T-helper 17 cell (primary cell): ENCODE results near the gene ADCY5. TPM values are rescaled to one million over a fixed set of nuclear protein-coding genes. Genes with fewer than 3 reads are reported as not detected.

Experiments used
- ATAC-seq: fragments of 150-1000 bp; cut with Tn5 transposase; 2 replicates; pipeline ENCODE4 v1.10.0; 2021; ENCODE audit warnings: mild to moderate bottlenecking, moderate library complexity
- DNase-seq, 3 donors: peaks; one replicate each; pipeline versions ENCODE4 v3.0.0 to v3.0.0-alpha.2; 2020 to 2021
- H3K9me3 ChIP-seq: one replicate; pipeline ENCODE4 v1.7.0; 2013; ENCODE audit warnings: low read length, mild to moderate bottlenecking; ENCODE audit not compliant: control insufficient read depth, poor library complexity, severe bottlenecking
- H3K27ac Mint-ChIP-seq: one replicate; pipeline ENCODE4 v1.8.0; 2022; ENCODE audit warnings: mild to moderate bottlenecking, moderate library complexity, mixed read lengths
- H3K27me3 Mint-ChIP-seq: one replicate; pipeline ENCODE4 v1.8.0; 2022; ENCODE audit warnings: mixed read lengths
- H3K36me3 Mint-ChIP-seq: one replicate; pipeline ENCODE4 v1.8.0; 2022; ENCODE audit warnings: low read depth, mixed read lengths
- H3K4me1 Mint-ChIP-seq: one replicate; pipeline ENCODE4 v1.8.0; 2022; ENCODE audit warnings: mild to moderate bottlenecking, mixed read lengths
- H3K4me3 Mint-ChIP-seq: one replicate; pipeline ENCODE4 v1.8.0; 2022; ENCODE audit warnings: mild to moderate bottlenecking, moderate library complexity, mixed read lengths
- total RNA-seq, 4 donors: library from RNA in 2 of 4; stranded (reverse) in 2 of 4; gene quantifications; one replicate each; pipeline ENCODE4 v1.2.3 and lab custom pipeline; 2022 to 2026

ADCY5 gene
- total RNA-seq, 2 donors from 2014 or later: not detected

DNA sequence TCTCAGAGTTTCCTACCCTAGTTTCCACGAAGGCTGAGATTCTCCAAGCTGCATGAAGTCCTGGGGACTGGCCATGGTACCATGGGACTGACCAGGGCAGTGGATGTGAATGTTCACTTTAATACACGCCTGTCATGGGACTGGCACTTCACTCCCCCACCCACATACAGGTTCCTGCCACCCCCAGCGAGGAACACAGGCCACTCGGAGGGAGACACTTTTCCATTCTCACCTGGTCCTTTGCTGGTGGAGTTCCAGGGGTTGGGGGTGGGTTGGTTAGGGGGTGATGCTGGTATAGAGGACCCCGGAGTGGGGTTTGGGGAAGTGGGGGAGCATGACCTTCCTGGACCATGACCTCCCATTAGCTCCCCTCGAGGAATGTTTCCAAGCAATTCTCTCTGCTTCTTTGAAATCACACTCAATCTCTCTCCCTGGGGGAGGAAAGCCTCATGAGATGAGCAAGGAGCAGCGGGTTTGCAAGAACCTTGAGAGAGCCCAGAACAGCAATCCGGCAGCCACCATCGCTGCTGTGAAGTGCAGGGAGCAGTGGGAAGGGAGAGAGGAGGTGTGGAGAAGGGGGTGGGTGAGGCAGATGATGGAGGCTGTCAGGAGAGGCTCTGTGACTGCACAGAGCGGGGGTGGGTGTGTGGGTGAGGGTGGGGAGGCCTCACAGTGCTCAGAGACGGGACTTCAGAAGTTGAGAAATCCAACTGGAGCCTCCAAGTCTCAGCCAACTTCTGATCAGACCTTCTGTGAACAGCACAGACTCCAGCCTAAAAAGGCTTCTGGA is 69.7 kb downstream of the ADCY5 start:
- Mint-ChIP-seq H3K27ac (no peak overlapping the region), H3K4me1 (peaks cover 5% of the 10 kb centered on the region), H3K36me3 (peaks cover 2% of the 10 kb centered on the region), H3K27me3 (peaks cover 22% of the 10 kb centered on the region), H3K4me3 (no peak overlapping the region)
- no peaks in the 10 kb centered on the region for H3K9me3 ChIP-seq
- ATAC-seq: no peak
- no peak for DNase-seq

DNA sequence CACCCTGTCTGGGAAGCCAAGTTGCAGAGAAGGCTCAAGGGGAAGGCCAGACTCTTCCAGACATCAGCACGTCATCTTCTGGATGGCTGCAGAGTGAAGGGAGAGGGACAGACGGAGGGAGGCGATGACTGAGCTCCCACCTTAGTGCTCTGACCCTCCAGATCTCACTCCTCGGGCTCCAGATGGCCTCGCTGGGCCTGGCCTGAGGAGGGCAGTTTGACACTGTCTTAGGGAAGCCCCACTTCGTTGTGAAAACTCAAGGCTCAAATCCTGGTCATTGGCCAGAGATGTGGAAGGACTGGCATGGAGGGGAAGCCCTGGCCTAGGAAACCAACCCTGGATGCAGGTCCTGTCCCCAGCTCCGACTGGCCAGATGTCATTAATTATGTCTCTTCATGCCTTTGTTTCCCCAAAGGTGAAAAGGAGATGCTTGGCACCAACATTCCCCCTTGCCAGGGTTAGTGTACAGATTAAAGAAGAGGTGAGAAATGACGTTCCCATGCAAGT is 70.4 kb downstream of the ADCY5 start:
- peaks cover 15% of the 10 kb centered on the region for H3K27me3 Mint-ChIP-seq

DNA sequence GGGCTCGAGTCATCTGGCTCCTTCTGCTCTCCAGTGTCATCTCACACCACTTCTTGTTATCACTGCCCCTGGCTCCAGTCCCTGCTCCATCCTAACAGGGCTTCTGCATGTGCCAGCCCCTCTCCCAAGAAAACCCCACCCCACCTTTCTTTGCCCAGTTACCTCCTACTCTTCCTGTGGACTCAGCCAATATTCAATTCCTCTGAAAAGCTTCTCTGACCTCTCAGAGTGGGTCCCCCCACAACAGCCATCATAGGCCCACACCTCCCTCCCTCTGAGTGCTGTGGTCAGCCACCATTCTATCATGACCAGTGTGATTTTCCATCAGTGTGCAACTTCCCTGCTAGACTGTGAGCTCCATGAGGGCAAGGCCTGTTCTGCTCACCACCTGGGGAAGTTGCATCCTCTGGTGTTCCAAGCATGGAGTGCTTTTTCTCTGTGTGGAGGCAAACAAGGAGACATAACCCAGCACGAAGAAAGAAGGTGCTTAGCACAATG is 71.6 kb downstream of the ADCY5 start:
- no peaks in the 10 kb centered on the region for H3K36me3 Mint-ChIP-seq
- H3K27ac Mint-ChIP-seq: no peak overlapping the region
- no peaks in the 10 kb centered on the region for H3K9me3 ChIP-seq
- H3K4me3 Mint-ChIP-seq: no peak overlapping the region
- ATAC-seq: no peak
- peaks cover 2% of the 10 kb centered on the region for H3K4me1 Mint-ChIP-seq
- DNase-seq: no peak
- peaks cover 12% of the 10 kb centered on the region for H3K27me3 Mint-ChIP-seq

More for the DNA sequence above, 70.4 kb downstream of the ADCY5 start:
- Mint-ChIP-seq H3K36me3 (no peaks in the 10 kb centered on the region), H3K4me3 (no peak overlapping the region), H3K27ac (no peak overlapping the region), H3K4me1 (peaks cover 2% of the 10 kb centered on the region)
- no peaks in the 10 kb centered on the region for H3K9me3 ChIP-seq
- no peak for DNase-seq
- no peak for ATAC-seq

DNA sequence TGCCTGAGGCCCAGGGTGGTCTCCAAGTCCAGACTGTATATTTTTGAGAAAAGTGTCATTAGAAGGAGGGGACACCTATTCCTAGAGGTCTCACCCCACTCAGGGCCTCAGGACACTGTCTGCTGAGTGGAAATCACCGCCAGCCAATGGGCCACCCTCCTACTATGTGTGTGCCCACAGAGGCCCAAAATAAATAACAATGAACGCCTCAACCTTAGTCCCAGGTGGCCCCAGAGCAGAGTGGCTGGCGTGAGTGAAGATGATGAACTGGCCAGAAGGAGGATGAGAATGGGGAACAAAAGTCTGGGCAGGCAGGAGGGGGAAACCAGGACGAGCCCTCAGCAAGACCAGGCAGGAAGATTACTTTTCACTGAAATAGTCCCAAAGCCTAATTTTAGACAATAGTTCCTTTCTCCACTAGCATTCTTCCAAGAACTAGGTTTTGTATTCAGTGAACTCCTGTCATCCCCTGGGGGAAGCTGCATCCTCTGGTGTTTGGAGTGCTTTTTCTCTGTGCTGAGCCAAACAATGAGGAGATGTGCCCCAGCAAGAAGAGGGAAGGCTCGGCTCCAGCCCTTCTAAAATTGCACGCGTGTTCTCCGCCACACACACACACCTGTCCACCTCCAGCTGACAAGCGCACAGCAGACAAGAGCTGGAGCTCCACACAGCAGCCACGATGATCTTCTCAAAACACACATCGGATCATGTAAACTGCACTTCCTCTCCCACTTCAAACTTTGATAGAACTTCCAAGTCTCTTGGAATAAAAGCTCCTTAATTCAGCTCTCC is 72.2 kb downstream of the ADCY5 start:
- Mint-ChIP-seq H3K4me1 (peaks cover 2% of the 10 kb centered on the region), H3K27ac (no peak overlapping the region), H3K36me3 (no peaks in the 10 kb centered on the region), H3K4me3 (no peak overlapping the region), H3K27me3 (peaks cover 12% of the 10 kb centered on the region)
- H3K9me3 ChIP-seq: no peaks in the 10 kb centered on the region
- DNase-seq: no peak
- ATAC-seq: no peak

DNA sequence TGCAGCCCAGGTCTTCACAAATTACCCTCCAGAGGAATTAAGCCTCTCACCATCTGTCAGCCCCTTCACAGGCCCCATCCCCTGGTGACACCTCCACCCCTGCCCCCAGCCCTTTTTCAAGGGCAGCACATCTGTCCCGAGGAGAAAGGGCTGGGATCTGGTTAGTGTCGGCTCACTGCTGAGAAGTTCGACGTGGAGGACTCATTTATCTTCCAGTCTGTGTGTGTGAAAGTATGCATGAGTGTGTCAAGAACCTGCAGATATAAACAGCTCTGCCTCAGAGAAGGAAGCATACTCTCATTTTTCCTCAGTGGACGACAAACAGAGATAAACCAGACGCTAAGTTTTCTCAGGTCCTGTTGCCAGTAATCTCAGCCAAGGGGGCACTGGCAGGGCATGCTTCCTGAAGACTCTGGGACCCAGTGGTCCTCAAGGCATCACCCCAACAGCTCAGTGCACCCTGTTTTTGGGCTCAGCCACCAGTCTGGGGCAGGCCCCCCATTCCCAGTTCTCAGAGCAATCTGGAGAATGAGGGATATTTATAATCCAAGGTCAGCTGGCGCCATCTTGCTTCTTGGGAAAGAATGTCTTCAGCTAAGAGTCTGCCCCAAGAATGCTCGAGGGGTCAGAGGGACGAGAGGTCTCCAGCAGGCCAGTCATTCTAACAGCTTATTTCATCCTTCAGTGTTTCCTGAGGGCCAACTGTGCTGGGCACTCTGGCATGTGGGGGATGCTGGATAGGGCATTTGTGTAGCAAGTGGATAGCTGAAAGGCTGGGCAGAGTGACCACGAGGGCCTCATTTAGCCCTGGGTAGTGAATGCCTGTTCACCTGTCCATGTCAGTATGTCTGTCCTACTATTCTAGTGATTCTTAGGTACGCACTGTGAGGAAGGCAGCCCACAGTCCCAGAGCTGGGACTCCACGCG is 73.6 kb downstream of the ADCY5 start:
- Mint-ChIP-seq H3K27me3 (peaks cover 12% of the 10 kb centered on the region), H3K36me3 (no peaks in the 10 kb centered on the region), H3K27ac (no peak overlapping the region), H3K4me1 (peaks cover 2% of the 10 kb centered on the region), H3K4me3 (no peak overlapping the region)
- ATAC-seq: no peak
- DNase-seq: no peak
- no peaks in the 10 kb centered on the region for H3K9me3 ChIP-seq

DNA sequence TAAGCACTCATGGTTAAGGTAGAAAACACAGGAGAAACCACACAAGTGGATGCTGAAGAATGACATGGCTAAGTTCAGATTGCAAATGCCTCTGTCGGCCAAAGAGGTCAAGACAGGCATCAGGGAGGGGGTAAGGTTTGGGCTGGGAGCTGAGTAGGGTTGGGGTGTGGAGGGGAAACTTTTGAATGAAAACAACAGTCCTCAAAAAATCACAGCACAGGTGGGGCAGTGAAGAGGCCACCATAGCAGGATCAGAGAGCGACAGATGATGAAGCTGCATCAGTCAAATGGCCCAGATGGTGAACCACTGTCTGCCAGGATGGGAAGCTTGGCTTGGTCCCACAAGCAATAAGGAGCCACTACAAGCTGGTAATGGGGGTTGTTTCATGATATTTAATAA is 74.9 kb downstream of the ADCY5 start:
- Mint-ChIP-seq H3K27me3 (peaks cover 12% of the 10 kb centered on the region), H3K27ac (no peak overlapping the region), H3K36me3 (no peaks in the 10 kb centered on the region), H3K4me1 (peaks cover 2% of the 10 kb centered on the region), H3K4me3 (no peak overlapping the region)
- ATAC-seq (no peak), DNase-seq (no peak)
- no peaks in the 10 kb centered on the region for H3K9me3 ChIP-seq

DNA sequence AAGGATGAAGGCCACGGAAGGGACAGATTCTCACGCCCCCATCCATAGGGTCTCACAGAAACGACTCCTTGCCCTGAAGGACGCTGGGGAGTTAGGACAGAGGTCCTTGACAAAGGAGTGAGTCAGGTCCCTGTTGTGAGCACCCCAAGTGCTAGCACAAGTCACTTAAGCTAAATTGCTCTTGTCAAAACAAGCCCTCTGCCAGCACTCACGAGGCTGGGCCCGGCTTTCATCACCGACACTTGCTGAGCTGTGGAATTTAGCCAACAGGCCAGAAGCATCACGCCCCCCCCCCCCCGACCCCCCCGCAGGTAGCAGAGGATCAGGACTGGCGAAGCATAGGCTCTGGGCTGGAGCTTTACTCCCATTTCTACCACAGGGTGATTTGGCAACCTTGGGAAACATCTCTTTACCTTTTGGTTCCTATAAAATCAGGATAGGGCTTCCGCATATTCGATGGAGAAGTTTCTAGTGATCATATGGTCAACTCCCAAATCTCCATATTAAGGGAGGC is 75.4 kb downstream of the ADCY5 start:
- H3K9me3 ChIP-seq: no peaks in the 10 kb centered on the region
- DNase-seq: no peak
- H3K27me3 Mint-ChIP-seq: peaks cover 12% of the 10 kb centered on the region
- ATAC-seq: no peak
- no peak overlapping the region for H3K4me3 Mint-ChIP-seq
- H3K27ac Mint-ChIP-seq: no peak overlapping the region
- peaks cover 2% of the 10 kb centered on the region for H3K4me1 Mint-ChIP-seq
- no peaks in the 10 kb centered on the region for H3K36me3 Mint-ChIP-seq

DNA sequence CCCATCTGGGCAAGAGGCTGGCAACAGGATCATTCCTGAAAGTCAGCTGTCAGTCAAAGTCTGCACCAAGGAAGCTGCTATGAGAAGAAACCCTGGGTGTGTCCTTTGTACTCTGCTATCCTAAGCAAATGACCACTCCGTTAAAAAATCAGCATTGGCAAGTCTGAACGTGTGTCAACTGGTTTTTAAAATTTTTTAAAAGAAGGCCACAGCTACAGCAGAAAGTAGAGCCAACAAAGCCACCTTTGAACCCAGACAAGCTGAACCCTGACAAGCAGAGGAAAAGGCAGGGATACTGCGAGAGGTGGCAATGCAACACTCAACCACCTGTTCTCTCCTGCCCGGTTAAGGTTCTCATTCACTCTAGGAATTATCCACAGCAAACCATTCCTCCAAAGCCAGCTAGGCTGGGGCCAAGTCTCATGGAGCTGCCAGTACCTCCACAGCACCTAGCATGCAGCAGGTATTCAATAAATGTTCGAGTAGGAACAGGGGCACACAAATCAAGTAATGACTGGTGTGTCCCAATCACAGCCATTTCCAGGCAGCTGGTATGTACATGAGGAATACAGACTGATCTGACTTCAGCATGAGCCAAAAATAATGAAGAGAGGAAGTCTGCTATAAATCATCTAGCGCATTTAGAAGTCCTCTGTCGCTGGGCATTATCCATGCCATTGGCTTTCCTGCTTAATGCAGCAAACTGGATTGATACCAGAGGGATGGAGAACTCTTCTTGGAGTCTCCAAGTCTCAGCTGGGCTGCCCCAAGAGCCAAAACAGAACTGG is 76.0 kb downstream of the ADCY5 start:
- no peak overlapping the region for H3K27ac Mint-ChIP-seq
- no peaks in the 10 kb centered on the region for H3K9me3 ChIP-seq
- H3K36me3 Mint-ChIP-seq: no peaks in the 10 kb centered on the region
- H3K27me3 Mint-ChIP-seq: peaks cover 7% of the 10 kb centered on the region
- DNase-seq: no peak
- no peak for ATAC-seq
- no peaks in the 10 kb centered on the region for H3K4me1 Mint-ChIP-seq
- no peak overlapping the region for H3K4me3 Mint-ChIP-seq

DNA sequence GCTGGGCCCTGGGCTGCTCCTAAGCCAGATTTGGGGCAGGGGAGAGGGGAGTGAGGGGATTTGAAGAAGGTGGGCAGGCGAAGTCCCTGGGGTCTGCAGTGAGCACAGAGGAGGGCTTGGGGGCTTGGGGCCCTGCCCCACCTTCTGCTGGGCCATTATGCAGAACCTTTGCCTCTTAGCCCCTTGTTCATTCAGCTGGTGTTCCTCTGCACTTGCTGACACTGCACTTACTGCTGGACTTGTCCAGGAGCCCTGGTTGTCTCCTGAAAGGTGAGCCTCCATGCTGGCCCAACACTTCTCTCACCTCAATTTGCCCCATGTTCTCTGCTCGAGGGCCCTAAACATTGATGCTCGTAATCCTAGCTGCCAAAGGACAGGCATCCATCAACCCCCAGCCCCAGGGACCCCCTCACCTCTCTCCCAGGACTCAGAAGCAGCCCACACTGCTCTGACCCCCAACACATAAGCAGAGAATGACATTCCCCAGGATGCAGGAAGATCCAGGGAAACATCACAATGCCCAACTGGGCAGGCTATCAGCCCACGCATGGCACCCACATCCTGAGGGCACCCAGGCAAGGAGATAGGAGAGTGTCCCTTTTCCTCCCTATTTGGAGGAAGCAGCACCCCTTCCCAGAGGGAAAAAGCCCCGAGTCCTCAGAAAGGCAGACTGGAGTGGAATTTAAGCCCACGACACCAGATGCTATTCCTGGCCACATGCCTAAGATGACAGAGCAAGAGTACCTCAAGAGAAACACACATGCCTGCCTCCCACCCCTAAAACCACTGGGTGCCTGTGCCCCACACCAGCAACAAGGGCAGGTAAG is 76.8 kb downstream of the ADCY5 start:
- H3K9me3 ChIP-seq: no peaks in the 10 kb centered on the region
- no peak for DNase-seq
- H3K4me3 Mint-ChIP-seq: no peak overlapping the region
- peaks cover 7% of the 10 kb centered on the region for H3K27me3 Mint-ChIP-seq
- no peak for ATAC-seq
- no peak overlapping the region for H3K27ac Mint-ChIP-seq
- no peaks in the 10 kb centered on the region for H3K36me3 Mint-ChIP-seq
- H3K4me1 Mint-ChIP-seq: no peaks in the 10 kb centered on the region

DNA sequence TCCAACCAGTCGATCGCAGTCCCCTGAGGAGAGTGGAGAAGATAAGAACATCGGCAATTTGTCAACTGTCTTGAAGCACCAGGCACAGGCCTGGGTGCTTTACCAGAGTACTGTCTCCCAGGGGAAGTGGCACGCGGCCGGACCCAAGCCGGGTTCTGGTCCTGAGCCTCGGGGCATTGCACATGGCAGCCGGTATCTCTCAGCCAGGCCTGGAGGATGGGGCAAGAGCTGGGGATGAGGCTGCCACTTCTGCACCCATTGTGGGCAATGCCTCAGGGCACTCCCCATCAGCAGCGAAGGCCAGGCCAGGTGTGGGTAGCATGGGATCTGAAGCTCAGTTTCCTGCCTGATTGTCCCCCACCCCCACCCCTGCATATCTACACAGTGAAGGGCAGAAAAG is 77.5 kb downstream of the ADCY5 start:
- Mint-ChIP-seq H3K36me3 (no peaks in the 10 kb centered on the region), H3K4me3 (no peak overlapping the region)
- ATAC-seq: no peak

DNA sequence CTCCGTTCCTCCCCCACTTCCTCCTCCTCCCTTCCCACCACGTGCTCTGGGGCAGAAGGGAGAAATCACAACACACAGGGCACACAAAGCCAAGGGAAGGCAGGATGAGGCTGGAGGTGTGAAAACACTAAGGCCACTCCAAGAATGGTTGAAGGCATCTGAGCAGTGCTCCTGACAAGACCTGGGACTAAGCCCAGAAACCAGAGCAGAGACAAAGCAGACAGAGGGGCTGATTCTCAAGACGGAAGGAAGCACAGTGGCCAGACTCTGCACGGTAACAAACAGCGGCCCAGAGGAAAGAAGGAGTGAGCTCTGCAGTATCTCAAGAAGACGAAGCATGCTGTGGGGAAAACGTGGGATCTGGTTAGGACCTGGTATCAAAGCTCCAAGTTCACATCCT is 78.1 kb downstream of the ADCY5 start:
- no peak overlapping the region for H3K27ac Mint-ChIP-seq
- peaks cover 7% of the 10 kb centered on the region for H3K27me3 Mint-ChIP-seq
- no peaks in the 10 kb centered on the region for H3K9me3 ChIP-seq
- no peaks in the 10 kb centered on the region for H3K36me3 Mint-ChIP-seq
- no peak for ATAC-seq
- no peak for DNase-seq
- no peaks in the 10 kb centered on the region for H3K4me1 Mint-ChIP-seq
- H3K4me3 Mint-ChIP-seq: no peak overlapping the region

More for the DNA sequence above, 77.5 kb downstream of the ADCY5 start:
- Mint-ChIP-seq H3K27ac (no peak overlapping the region), H3K4me1 (no peaks in the 10 kb centered on the region), H3K27me3 (peaks cover 7% of the 10 kb centered on the region)
- DNase-seq: no peak
- no peaks in the 10 kb centered on the region for H3K9me3 ChIP-seq
